Chondrocyte (in vitro differentiated cells): ENCODE results near the gene SCP2. TPM values are rescaled to one million over a fixed set of nuclear protein-coding genes. Genes with fewer than 3 reads are reported as not detected.

ENCODE experiments used
- DNase-seq: peaks from one replicate; pipeline ENCODE4 v3.0.0; 2021; ENCODE audit warnings: mixed read lengths, low spot score
- H3K27ac Mint-ChIP-seq: one replicate; pipeline ENCODE4 v1.8.0; 2021; ENCODE audit warnings: mild to moderate bottlenecking, moderate library complexity, mixed read lengths; ENCODE audit not compliant: unreplicated experiment
- H3K27me3 Mint-ChIP-seq: 2 replicates; pipeline ENCODE4 v1.8.0; 2021; ENCODE audit warnings: low read depth, mixed read lengths
- H3K36me3 Mint-ChIP-seq: 2 replicates; pipeline ENCODE4 v1.8.0; 2021; ENCODE audit warnings: low read depth, mixed read lengths
- H3K4me1 Mint-ChIP-seq: 2 replicates; pipeline ENCODE4 v1.8.0; 2021; ENCODE audit warnings: low read depth, mild to moderate bottlenecking, mixed read lengths
- H3K4me3 Mint-ChIP-seq: one replicate; pipeline ENCODE4 v1.8.0; 2021; ENCODE audit warnings: mild to moderate bottlenecking, moderate library complexity, mixed read lengths; ENCODE audit not compliant: unreplicated experiment
- H3K9me3 Mint-ChIP-seq: 2 replicates; pipeline ENCODE4 v1.8.0; 2021; ENCODE audit warnings: low read depth, mixed read lengths
- CTCF ChIP-seq: fragments of 200-600 bp; sonication (generic); IDR thresholded peaks from 2 replicates; pipeline ENCODE4 v1.5.0; 2021; ENCODE audit warnings: antibody characterized with exemption, mild to moderate bottlenecking, moderate library complexity
- total RNA-seq: library from RNA; stranded (reverse); gene quantifications from 3 replicates; pipeline ENCODE4 v1.2.1, GENCODE V29; 2021

The SCP2 gene
- total RNA-seq, 1 donor from 2014 or later, result 87.4 TPM

GRCh38 chr1:52929019-52929418, 1.9 kb downstream of the SCP2 start:
- Mint-ChIP-seq H3K4me1 (peaks cover 9% of the 10 kb centered on the region), H3K27me3 (no peaks in the 10 kb centered on the region)

GRCh38 chr1:52937433-52938182, 10.5 kb downstream of the SCP2 start:
- no peak overlapping the region for H3K4me3 Mint-ChIP-seq
- no peak for DNase-seq
- no peaks in the 10 kb centered on the region for H3K36me3 Mint-ChIP-seq
- H3K27ac Mint-ChIP-seq, result no peak overlapping the region
- no peak for TF ChIP-seq CTCF
- H3K27me3 Mint-ChIP-seq, result no peaks in the 10 kb centered on the region
- H3K9me3 Mint-ChIP-seq, result no peaks in the 10 kb centered on the region
- no peaks in the 10 kb centered on the region for H3K4me1 Mint-ChIP-seq

More at GRCh38 chr1:52929019-52929418, 1.9 kb downstream of the SCP2 start:
- no peak overlapping the region for H3K4me3 Mint-ChIP-seq
- H3K27ac Mint-ChIP-seq, result no peak overlapping the region
- H3K9me3 Mint-ChIP-seq, result no peaks in the 10 kb centered on the region
- no peaks in the 10 kb centered on the region for H3K36me3 Mint-ChIP-seq
- DNase-seq, result no peak
- no peak for TF ChIP-seq CTCF

DNA sequence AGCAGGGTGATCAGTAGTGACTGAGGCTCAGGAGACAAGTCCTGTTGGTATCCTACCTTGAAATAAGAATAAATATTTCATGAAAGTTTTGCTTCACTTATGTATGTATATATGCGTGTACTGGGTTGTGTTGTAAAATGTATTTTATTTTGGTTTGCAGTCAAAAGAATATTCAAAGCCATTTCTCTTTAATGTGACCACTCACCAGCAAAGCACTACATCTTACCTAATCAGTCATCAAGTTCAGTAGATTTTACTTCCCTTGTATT, 11.0 kb downstream of the SCP2 start:
- H3K4me3 Mint-ChIP-seq, result no peak overlapping the region
- H3K36me3 Mint-ChIP-seq, result no peaks in the 10 kb centered on the region
- H3K27me3 Mint-ChIP-seq, result no peaks in the 10 kb centered on the region

GRCh38 chr1:52943876-52944416, 16.9 kb downstream of the SCP2 start:
- no peak overlapping the region for H3K4me3 Mint-ChIP-seq
- H3K4me1 Mint-ChIP-seq, result no peaks in the 10 kb centered on the region
- no peaks in the 10 kb centered on the region for H3K27me3 Mint-ChIP-seq
- no peaks in the 10 kb centered on the region for H3K36me3 Mint-ChIP-seq
- H3K9me3 Mint-ChIP-seq, result no peaks in the 10 kb centered on the region
- H3K27ac Mint-ChIP-seq, result no peak overlapping the region
- no peak for TF ChIP-seq CTCF
- no peak for DNase-seq

More for the DNA sequence above, 11.0 kb downstream of the SCP2 start:
- Mint-ChIP-seq H3K4me1 (no peaks in the 10 kb centered on the region), H3K27ac (no peak overlapping the region), H3K9me3 (no peaks in the 10 kb centered on the region)
- no peak for DNase-seq
- no peak for TF ChIP-seq CTCF

GRCh38 chr1:52944566-52944965, 17.5 kb downstream of the SCP2 start:
- H3K36me3 Mint-ChIP-seq, result peaks cover 4% of the 10 kb centered on the region
- no peaks in the 10 kb centered on the region for H3K9me3 Mint-ChIP-seq
- no peak for DNase-seq
- no peaks in the 10 kb centered on the region for H3K27me3 Mint-ChIP-seq
- no peak overlapping the region for H3K4me3 Mint-ChIP-seq
- no peaks in the 10 kb centered on the region for H3K4me1 Mint-ChIP-seq
- TF ChIP-seq CTCF, result no peak
- H3K27ac Mint-ChIP-seq, result no peak overlapping the region
